T-helper 1 cell treated with Interleukin-12 subunit alpha and Interleukin-12 subunit beta and Interleukin-4 antibody, amounts not matched to agents 30 μg/mL and 1 μg/mL, for 36 hours (primary cell): ENCODE results near the gene TECR.
"Not testable (repeated sequence)": the region's sequence is repeated elsewhere in the genome, so short reads cannot be mapped to it uniquely, and the experiment has no call there.

Experiments
- H3K27ac Mint-ChIP-seq: one replicate; pipeline ENCODE4 v1.8.0; 2021; ENCODE audit warnings: mild to moderate bottlenecking, mixed read lengths
- H3K27me3 Mint-ChIP-seq: one replicate; pipeline ENCODE4 v1.8.0; 2021; ENCODE audit warnings: low read depth, mixed read lengths
- H3K36me3 Mint-ChIP-seq: one replicate; pipeline ENCODE4 v1.8.0; 2021; ENCODE audit warnings: low read depth, mixed read lengths
- H3K4me1 Mint-ChIP-seq: one replicate; pipeline ENCODE4 v1.8.0; 2021; ENCODE audit warnings: low read depth, mixed read lengths
- H3K4me3 Mint-ChIP-seq: one replicate; pipeline ENCODE4 v1.8.0; 2021; ENCODE audit warnings: mild to moderate bottlenecking, moderate library complexity, mixed read lengths
- H3K9me3 Mint-ChIP-seq: one replicate; pipeline ENCODE4 v1.8.0; 2021; ENCODE audit warnings: mixed read lengths

TECR gene

GRCh38 chr19:14502334-14503092 lies 26.9 kb upstream of the TECR start:
- H3K36me3 Mint-ChIP-seq = no peaks in the 10 kb centered on the region
- peaks cover 19% of the 10 kb centered on the region for H3K4me1 Mint-ChIP-seq
- H3K27me3 Mint-ChIP-seq = peaks cover 9% of the 10 kb centered on the region
- no peak overlapping the region for H3K4me3 Mint-ChIP-seq
- H3K9me3 Mint-ChIP-seq = no peaks in the 10 kb centered on the region
- H3K27ac Mint-ChIP-seq = no peak overlapping the region

GRCh38 chr19:14503285-14503684 lies 26.1 kb upstream of the TECR start:
- Mint-ChIP-seq H3K27ac (no peak overlapping the region), H3K4me3 (no peak overlapping the region), H3K9me3 (no peaks in the 10 kb centered on the region), H3K4me1 (peaks cover 23% of the 10 kb centered on the region), H3K36me3 (no peaks in the 10 kb centered on the region), H3K27me3 (peaks cover 9% of the 10 kb centered on the region)

- H3K4me3 Mint-ChIP-seq, H3K9me3 Mint-ChIP-seq, H3K27ac Mint-ChIP-seq, H3K36me3 Mint-ChIP-seq, H3K27me3 Mint-ChIP-seq: not testable (repeated sequence)
- H3K4me1 Mint-ChIP-seq = peaks cover 26% of the 10 kb centered on the region
These were observed 24.8 kb upstream of the TECR start for GRCh38 chr19:14504575-14504974.

GRCh38 chr19:14505488-14506239 lies 23.7 kb upstream of the TECR start:
- Mint-ChIP-seq H3K27ac (peak overlapping the region; percentile 93), H3K36me3 (no peaks in the 10 kb centered on the region), H3K9me3 (no peaks in the 10 kb centered on the region), H3K4me3 (peak overlapping the region; percentile 46), H3K27me3 (peaks cover 9% of the 10 kb centered on the region), H3K4me1 (peaks cover 30% of the 10 kb centered on the region)

GRCh38 chr19:14507704-14508542 lies 21.5 kb upstream of the TECR start:
- peak overlapping the region; percentile 93 for H3K27ac Mint-ChIP-seq
- peaks cover 30% of the 10 kb centered on the region for H3K4me1 Mint-ChIP-seq
- no peaks in the 10 kb centered on the region for H3K9me3 Mint-ChIP-seq
- no peaks in the 10 kb centered on the region for H3K36me3 Mint-ChIP-seq
- H3K4me3 Mint-ChIP-seq = no peak overlapping the region
- H3K27me3 Mint-ChIP-seq = peaks cover 9% of the 10 kb centered on the region

GRCh38 chr19:14510311-14511228 lies 18.8 kb upstream of the TECR start:
- Mint-ChIP-seq H3K4me1 (peaks cover 36% of the 10 kb centered on the region), H3K27me3 (no peaks in the 10 kb centered on the region), H3K27ac (no peak overlapping the region), H3K9me3 (no peaks in the 10 kb centered on the region), H3K4me3 (no peak overlapping the region), H3K36me3 (peaks cover 12% of the 10 kb centered on the region)

GRCh38 chr19:14511229-14511593 lies 18.2 kb upstream of the TECR start:
- Mint-ChIP-seq H3K36me3 (peaks cover 19% of the 10 kb centered on the region), H3K4me1 (peaks cover 36% of the 10 kb centered on the region), H3K9me3 (no peaks in the 10 kb centered on the region), H3K4me3 (no peak overlapping the region), H3K27ac (peak overlapping the region; percentile 27), H3K27me3 (no peaks in the 10 kb centered on the region)

- peaks cover 35% of the 10 kb centered on the region for H3K4me1 Mint-ChIP-seq
These were observed 16.9 kb upstream of the TECR start for GRCh38 chr19:14512406-14512961.

GRCh38 chr19:14514215-14514863 lies 15.1 kb upstream of the TECR start:
- Mint-ChIP-seq H3K4me1 (peaks cover 30% of the 10 kb centered on the region), H3K27ac (peak overlapping the region; percentile 38), H3K27me3 (no peaks in the 10 kb centered on the region), H3K9me3 (no peaks in the 10 kb centered on the region), H3K4me3 (no peak overlapping the region), H3K36me3 (peaks cover 28% of the 10 kb centered on the region)

More at GRCh38 chr19:14512406-14512961, 16.9 kb upstream of the TECR start:
- no peaks in the 10 kb centered on the region for H3K27me3 Mint-ChIP-seq
- peaks cover 28% of the 10 kb centered on the region for H3K36me3 Mint-ChIP-seq
- H3K9me3 Mint-ChIP-seq = no peaks in the 10 kb centered on the region
- H3K4me3 Mint-ChIP-seq = no peak overlapping the region
- H3K27ac Mint-ChIP-seq = no peak overlapping the region

GRCh38 chr19:14515501-14516047 lies 13.8 kb upstream of the TECR start:
- Mint-ChIP-seq H3K4me3 (peak overlapping the region; percentile 93), H3K27ac (no peak overlapping the region), H3K27me3 (no peaks in the 10 kb centered on the region), H3K36me3 (peaks cover 28% of the 10 kb centered on the region), H3K9me3 (no peaks in the 10 kb centered on the region), H3K4me1 (peaks cover 32% of the 10 kb centered on the region)

GRCh38 chr19:14516048-14516534 lies 13.3 kb upstream of the TECR start:
- no peaks in the 10 kb centered on the region for H3K27me3 Mint-ChIP-seq
- H3K36me3 Mint-ChIP-seq = peaks cover 28% of the 10 kb centered on the region
- H3K4me1 Mint-ChIP-seq = peaks cover 32% of the 10 kb centered on the region

GRCh38 chr19:14516746-14517438 lies 12.5 kb upstream of the TECR start:
- H3K27ac Mint-ChIP-seq = peak overlapping the region; percentile 78
- peaks cover 28% of the 10 kb centered on the region for H3K36me3 Mint-ChIP-seq
- H3K4me3 Mint-ChIP-seq = peak overlapping the region; percentile 93
- peaks cover 39% of the 10 kb centered on the region for H3K4me1 Mint-ChIP-seq
- H3K27me3 Mint-ChIP-seq = no peaks in the 10 kb centered on the region
- H3K9me3 Mint-ChIP-seq = no peaks in the 10 kb centered on the region

More at GRCh38 chr19:14516048-14516534, 13.3 kb upstream of the TECR start:
- no peaks in the 10 kb centered on the region for H3K9me3 Mint-ChIP-seq
- peak overlapping the region; percentile 93 for H3K4me3 Mint-ChIP-seq
- H3K27ac Mint-ChIP-seq = peak overlapping the region; percentile 26
